KMS-11 (cell line): ENCODE measurements around the gene RCOR2.

Experiments used
- H2AFZ ChIP-seq: fragments of 200-600 bp; sonication (generic); 2 replicates; pipeline ENCODE4 v1.6.1; 2016; ENCODE audit warnings: antibody characterized with exemption, mixed run types, low read depth
- H3K27ac ChIP-seq: fragments of 200-600 bp; sonication (generic); 2 replicates; pipeline ENCODE4 v1.6.1; 2016; ENCODE audit warnings: mild to moderate bottlenecking, mixed run types
- H3K27me3 ChIP-seq: fragments of 200-600 bp; sonication (generic); 2 replicates; pipeline ENCODE4 v1.6.1; 2017; ENCODE audit warnings: mild to moderate bottlenecking, low read depth, mixed run types, moderate library complexity; ENCODE audit not compliant: insufficient read depth
- H3K36me3 ChIP-seq: fragments of 200-600 bp; sonication (generic); 2 replicates; pipeline ENCODE4 v1.6.1; 2017; ENCODE audit warnings: mild to moderate bottlenecking, mixed run types; ENCODE audit not compliant: insufficient read depth
- H3K4me1 ChIP-seq: fragments of 200-600 bp; sonication (generic); 2 replicates; pipeline ENCODE4 v1.6.1; 2016; ENCODE audit warnings: mild to moderate bottlenecking, low read depth, mixed run types; ENCODE audit not compliant: poor library complexity, severe bottlenecking
- H3K4me2 ChIP-seq: fragments of 200-600 bp; sonication (generic); 2 replicates; pipeline ENCODE4 v1.7.0; 2016; ENCODE audit warnings: mild to moderate bottlenecking, mixed run types
- H3K4me3 ChIP-seq: fragments of 200-600 bp; sonication (generic); IDR thresholded peaks from 2 replicates; pipeline ENCODE4 v1.6.1; 2017; ENCODE audit warnings: low read depth, low read length, mixed read lengths; ENCODE audit not compliant: insufficient read depth
- H3K79me2 ChIP-seq: fragments of 200-600 bp; sonication (generic); 2 replicates; pipeline ENCODE4 v1.6.1; 2016; ENCODE audit warnings: low read depth, mixed run types; ENCODE audit not compliant: insufficient read depth
- H3K9ac ChIP-seq: fragments of 200-600 bp; sonication (generic); 2 replicates; pipeline ENCODE4 v1.6.1; 2016; ENCODE audit warnings: mild to moderate bottlenecking, mixed run types
- H4K20me1 ChIP-seq: fragments of 200-600 bp; sonication (generic); 2 replicates; pipeline ENCODE4 v1.6.1; 2016; ENCODE audit warnings: mild to moderate bottlenecking, mixed run types; ENCODE audit not compliant: insufficient read depth
- CTCF ChIP-seq: fragments of 200-600 bp; sonication (generic); conservative IDR thresholded peaks from 2 replicates; pipeline ENCODE4 v1.6.1; 2017; ENCODE audit warnings: low read depth, mild to moderate bottlenecking, antibody characterized with exemption, low read length, moderate library complexity, mixed read lengths

Gene RCOR2

GRCh38 chr11:63958008-63958407 is 41.0 kb upstream of the RCOR2 start:
- Histone ChIP-seq H3K79me2 (no peaks in the 10 kb centered on the region), H3K27me3 (no peaks in the 10 kb centered on the region), H3K36me3 (no peaks in the 10 kb centered on the region), H2AFZ (no peak overlapping the region), H3K9ac (no peak overlapping the region), H3K4me2 (no peak overlapping the region), H4K20me1 (no peaks in the 10 kb centered on the region), H3K27ac (no peak overlapping the region), H3K4me3 (no peak overlapping the region), H3K4me1 (peaks cover 15% of the 10 kb centered on the region)
- no peak for TF ChIP-seq CTCF

GRCh38 chr11:63952570-63952969 is 35.6 kb upstream of the RCOR2 start:
- no peak overlapping the region for H3K4me3 ChIP-seq
- no peaks in the 10 kb centered on the region for H3K36me3 ChIP-seq
- H3K4me2 ChIP-seq = no peak overlapping the region
- no peaks in the 10 kb centered on the region for H4K20me1 ChIP-seq
- H3K27me3 ChIP-seq = no peaks in the 10 kb centered on the region
- H2AFZ ChIP-seq = no peak overlapping the region
- H3K4me1 ChIP-seq = no peaks in the 10 kb centered on the region
- no peak overlapping the region for H3K9ac ChIP-seq
- no peak overlapping the region for H3K27ac ChIP-seq
- no peak for TF ChIP-seq CTCF
- H3K79me2 ChIP-seq = no peaks in the 10 kb centered on the region

- Histone ChIP-seq H3K4me2 (no peak overlapping the region), H2AFZ (no peak overlapping the region), H3K36me3 (no peaks in the 10 kb centered on the region), H3K27me3 (no peaks in the 10 kb centered on the region), H3K79me2 (no peaks in the 10 kb centered on the region), H3K27ac (no peak overlapping the region), H3K4me1 (no peaks in the 10 kb centered on the region), H4K20me1 (no peaks in the 10 kb centered on the region), H3K4me3 (no peak overlapping the region), H3K9ac (no peak overlapping the region)
- TF ChIP-seq CTCF = no peak
Measured at GRCh38 chr11:63951779-63952536, 35.0 kb upstream of the RCOR2 start.

GRCh38 chr11:63945477-63946163 is 28.7 kb upstream of the RCOR2 start:
- Histone ChIP-seq H3K4me2 (no peak overlapping the region), H3K36me3 (no peaks in the 10 kb centered on the region), H3K4me3 (no peak overlapping the region), H3K79me2 (no peaks in the 10 kb centered on the region), H3K9ac (no peak overlapping the region), H3K4me1 (no peaks in the 10 kb centered on the region), H3K27me3 (no peaks in the 10 kb centered on the region), H3K27ac (no peak overlapping the region), H2AFZ (no peak overlapping the region), H4K20me1 (no peaks in the 10 kb centered on the region)
- TF ChIP-seq CTCF = peak; percentile 73
